IPS-18c (cell line): ENCODE data around the gene GADD45A.
"Not testable (repeated sequence)": the region's sequence is repeated elsewhere in the genome, so short reads cannot be mapped to it uniquely, and the experiment has no call there.

ENCODE experiments used
- H3K4me3 ChIP-seq: 2 replicates; pipeline ENCODE4 v1.7.0; 2013; ENCODE audit warnings: low read depth, mild to moderate bottlenecking, low read length, moderate library complexity; ENCODE audit not compliant: insufficient read depth
- H3K9me3 ChIP-seq: one replicate; pipeline ENCODE4 v1.6.1; 2013; ENCODE audit warnings: mild to moderate bottlenecking, low read length, moderate library complexity; ENCODE audit not compliant: control insufficient read depth, insufficient read depth

The GADD45A gene

DNA sequence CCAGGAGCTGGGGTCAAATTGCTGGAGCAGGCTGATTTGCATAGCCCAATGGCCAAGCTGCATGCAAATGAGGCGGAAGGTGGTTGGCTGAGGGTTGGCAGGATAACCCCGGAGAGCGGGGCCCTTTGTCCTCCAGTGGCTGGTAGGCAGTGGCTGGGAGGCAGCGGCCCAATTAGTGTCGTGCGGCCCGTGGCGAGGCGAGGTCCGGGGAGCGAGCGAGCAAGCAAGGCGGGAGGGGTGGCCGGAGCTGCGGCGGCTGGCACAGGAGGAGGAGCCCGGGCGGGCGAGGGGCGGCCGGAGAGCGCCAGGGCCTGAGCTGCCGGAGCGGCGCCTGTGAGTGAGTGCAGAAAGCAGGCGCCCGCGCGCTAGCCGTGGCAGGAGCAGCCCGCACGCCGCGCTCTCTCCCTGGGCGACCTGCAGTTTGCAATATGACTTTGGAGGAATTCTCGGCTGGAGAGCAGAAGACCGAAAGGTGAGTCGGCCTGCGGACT lies at the start of gene GADD45A:
Gene GADD45A, plus strand, starts transcription at position 135 of the 491 bp plus-strand sequence. Its CDS starts 294 bp downstream, at position 429.
- Histone ChIP-seq H3K9me3 (no peaks in the 10 kb centered on the region), H3K4me3 (peak within 1 kb of the TSS; percentile 94)

- Histone ChIP-seq H3K4me3 (no peak overlapping the region), H3K9me3 (no peaks in the 10 kb centered on the region)
These were observed 48.9 kb upstream of the GADD45A start for GRCh38 chr1:67636146-67636545.

DNA sequence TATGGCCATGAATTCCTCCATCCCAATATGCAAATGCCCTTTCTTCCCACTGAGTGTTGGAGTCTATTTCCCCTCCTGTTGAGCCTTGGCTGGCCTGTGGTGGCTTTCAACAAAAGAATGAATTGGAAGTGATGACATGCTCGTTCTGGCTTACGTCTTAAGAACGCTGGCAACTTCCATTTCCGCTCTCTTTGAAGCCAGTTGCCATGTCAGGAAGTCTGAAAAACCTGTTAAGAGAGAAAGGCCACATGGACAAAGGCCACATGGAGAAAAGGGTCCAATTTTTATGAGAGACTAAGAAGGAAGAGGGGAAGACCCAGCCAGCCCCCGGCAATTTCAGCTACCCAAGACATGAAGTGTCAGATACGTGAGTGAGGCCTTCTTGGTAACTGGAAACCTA lies 45.6 kb upstream of the GADD45A start:
- Histone ChIP-seq H3K4me3 (no peak overlapping the region), H3K9me3 (no peaks in the 10 kb centered on the region)

GRCh38 chr1:67642629-67643028 lies 42.4 kb upstream of the GADD45A start:
- H3K4me3 ChIP-seq: no peak overlapping the region
- H3K9me3 ChIP-seq: no peaks in the 10 kb centered on the region

GRCh38 chr1:67644566-67644965 lies 40.4 kb upstream of the GADD45A start:
- H3K4me3 ChIP-seq: no peak overlapping the region
- H3K9me3 ChIP-seq: no peaks in the 10 kb centered on the region

DNA sequence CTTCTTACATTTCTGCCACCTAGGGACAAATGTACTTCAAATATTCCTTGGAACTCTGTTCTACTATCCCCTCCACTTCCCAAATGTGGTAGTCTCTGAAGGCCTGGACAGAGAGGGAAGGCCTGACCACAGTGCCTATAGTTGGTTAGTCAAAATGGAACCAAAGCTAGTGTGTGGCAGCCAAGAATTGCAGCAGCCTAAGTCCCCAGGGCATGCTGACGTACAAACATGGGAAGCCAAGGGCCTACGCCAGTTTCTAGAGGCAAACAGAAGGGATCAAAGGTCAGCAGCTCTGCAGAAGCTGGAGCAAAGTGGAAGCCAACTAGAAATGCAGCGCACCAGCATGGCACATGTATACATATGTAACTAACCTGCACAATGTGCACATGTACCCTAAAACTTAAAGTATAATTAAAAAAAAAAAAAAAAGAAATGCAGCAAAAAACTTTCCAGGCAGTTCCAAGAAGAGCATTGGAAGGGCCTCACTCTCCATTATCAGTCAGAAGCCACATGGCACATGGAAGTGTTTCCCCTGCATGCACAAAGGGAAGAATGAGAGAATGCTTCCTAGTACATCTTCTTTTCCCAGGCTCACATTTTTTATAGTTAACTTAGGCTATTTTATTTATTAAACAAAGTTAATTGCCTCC lies 39.4 kb upstream of the GADD45A start:
- H3K4me3 ChIP-seq: no peak overlapping the region
- no peaks in the 10 kb centered on the region for H3K9me3 ChIP-seq

- H3K4me3 ChIP-seq: no peak overlapping the region
- H3K9me3 ChIP-seq: no peaks in the 10 kb centered on the region
These were observed 38.6 kb upstream of the GADD45A start for GRCh38 chr1:67646145-67647035.

DNA sequence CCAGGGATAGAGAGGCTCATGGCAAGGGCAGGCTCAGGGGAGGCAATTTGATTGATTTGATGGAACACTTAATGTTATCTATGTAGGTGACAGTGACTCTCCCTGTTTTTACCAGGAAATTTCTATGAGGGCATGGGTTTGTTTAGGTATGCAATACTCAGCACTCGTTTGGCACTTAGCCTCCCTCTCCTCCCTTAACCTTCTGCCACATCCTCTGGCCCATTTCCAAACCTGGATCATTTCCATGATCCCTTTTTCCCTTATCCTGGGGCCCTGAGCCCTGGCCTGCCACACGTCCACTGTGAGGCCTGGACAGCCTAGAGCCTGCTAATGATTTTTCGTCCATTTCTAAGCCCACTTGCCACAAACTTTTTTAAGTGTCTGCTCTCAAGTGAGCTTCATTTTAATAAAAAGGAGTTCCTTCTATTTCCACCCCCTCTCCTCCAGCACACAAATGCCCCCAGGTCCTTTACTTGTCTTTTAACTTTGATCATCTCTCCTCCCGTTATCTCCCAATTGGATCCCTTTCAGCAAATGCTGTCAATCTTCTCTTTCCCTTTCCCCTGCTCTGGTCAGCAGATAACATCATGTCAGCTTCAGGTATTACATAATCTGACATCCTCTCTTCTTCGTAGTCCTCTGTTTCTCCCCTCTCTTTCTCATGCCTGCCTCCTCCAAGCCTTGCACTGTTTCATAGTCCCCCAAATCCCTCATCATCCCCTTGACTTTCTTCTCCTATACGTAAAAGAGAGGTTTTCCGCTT lies 37.8 kb upstream of the GADD45A start:
- Histone ChIP-seq H3K9me3 (no peaks in the 10 kb centered on the region), H3K4me3 (no peak overlapping the region)

GRCh38 chr1:67647814-67648358 lies 37.1 kb upstream of the GADD45A start:
- Histone ChIP-seq H3K4me3 (no peak overlapping the region), H3K9me3 (no peaks in the 10 kb centered on the region)

DNA sequence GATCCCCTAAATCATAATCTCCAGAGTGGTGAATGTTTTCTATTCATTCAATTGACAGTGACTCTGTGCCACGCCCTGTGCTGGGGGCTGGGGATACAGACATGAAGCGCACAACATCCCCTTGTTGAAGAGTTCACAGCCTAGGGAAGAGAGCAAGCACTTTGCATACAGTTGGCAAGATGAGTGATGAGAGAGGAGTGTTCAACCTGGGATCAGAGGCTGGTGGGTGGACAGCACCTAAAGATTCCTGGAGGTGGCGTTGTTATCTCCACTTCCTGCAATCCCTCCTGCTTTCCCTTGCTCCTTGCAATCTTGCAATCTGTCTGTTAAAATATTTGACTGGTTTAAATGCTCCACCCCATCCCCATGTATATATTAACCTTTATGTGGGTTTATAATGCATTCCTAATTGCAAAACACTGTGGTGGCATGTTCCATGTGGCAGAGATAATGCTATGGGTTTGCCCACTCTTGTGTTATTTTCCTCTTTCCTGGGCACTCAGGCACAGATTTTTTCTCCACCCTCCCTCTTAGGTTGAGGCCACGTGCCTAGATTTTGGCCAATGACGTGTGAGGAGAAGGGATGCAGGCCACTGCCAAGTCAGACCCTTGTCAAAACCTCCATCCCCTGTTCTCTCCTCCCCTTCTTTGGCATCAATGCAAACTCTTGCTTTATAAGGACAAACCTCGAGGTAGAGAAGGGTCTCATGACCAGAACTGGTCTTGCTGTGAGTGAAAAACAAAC lies 36.2 kb upstream of the GADD45A start:
- H3K9me3 ChIP-seq: no peaks in the 10 kb centered on the region
- H3K4me3 ChIP-seq: no peak overlapping the region

GRCh38 chr1:67650061-67650460 lies 34.9 kb upstream of the GADD45A start:
- Histone ChIP-seq H3K4me3 (no peak overlapping the region), H3K9me3 (no peaks in the 10 kb centered on the region)

DNA sequence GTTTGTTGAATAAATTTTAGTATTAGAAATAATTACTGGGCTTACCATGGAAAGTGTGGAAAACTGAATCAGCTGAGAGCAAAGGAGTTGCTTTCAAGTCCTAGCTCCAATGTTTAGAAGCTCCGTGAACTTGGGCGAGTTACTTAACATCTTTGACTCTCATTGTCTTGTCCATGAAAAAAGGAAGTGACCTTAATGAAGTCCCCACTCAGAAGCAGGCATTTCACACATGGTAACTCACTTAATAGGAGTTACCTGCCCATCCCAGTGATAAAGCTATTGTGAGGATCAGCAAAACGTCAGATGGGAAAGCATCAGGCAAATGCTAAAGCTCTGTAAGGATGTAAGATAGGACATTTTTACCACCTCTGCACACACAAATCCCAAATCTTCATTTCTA lies 34.0 kb upstream of the GADD45A start:
- Histone ChIP-seq H3K4me3 (no peak overlapping the region), H3K9me3 (no peaks in the 10 kb centered on the region)

- Histone ChIP-seq H3K4me3 (no peak overlapping the region), H3K9me3 (no peaks in the 10 kb centered on the region)
These were observed 32.2 kb upstream of the GADD45A start for GRCh38 chr1:67652800-67653199.

DNA sequence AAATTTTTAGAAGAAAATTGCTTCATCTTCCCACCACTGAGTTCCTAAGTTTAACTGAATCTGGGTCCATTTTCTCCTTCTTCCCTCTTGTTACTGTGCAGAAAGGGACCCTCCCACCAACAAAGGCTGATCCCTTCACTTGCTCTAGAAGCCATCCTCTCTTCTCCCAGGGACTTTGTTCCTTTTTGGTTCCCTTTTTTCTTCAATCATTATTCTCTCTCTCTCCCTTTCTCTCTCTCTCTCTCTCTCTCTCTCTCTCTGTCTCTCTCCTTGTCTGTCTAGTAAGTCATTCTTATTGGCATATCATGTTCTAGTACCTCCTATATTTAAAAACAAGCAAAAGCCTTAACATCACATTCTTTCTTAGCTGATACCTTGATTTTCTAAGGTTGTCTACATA lies 31.7 kb upstream of the GADD45A start:
- H3K9me3 ChIP-seq: no peaks in the 10 kb centered on the region
- no peak overlapping the region for H3K4me3 ChIP-seq

GRCh38 chr1:67655581-67655980 lies 29.4 kb upstream of the GADD45A start:
- no peaks in the 10 kb centered on the region for H3K9me3 ChIP-seq
- no peak overlapping the region for H3K4me3 ChIP-seq

GRCh38 chr1:67657152-67657551 lies 27.8 kb upstream of the GADD45A start:
- not testable (repeated sequence) for H3K4me3 ChIP-seq, H3K9me3 ChIP-seq

DNA sequence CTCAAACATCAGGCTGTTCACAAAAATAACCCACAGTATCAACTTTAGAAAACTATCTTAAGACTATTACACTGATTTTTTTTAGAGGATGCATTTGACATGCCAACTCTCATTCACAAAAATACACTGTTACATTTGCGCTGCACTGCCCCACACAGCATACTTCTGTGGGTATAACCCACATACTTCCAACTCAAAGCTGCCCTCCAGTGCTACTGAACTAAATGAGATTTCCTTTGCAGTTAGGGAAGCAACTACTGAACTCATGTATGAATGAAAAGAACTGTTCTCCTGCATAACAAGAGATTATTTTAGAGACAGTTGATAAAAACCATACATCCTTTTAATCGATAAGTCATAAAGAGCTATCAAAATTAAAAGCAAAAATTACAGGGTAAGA lies 25.8 kb upstream of the GADD45A start:
- no peaks in the 10 kb centered on the region for H3K9me3 ChIP-seq
- H3K4me3 ChIP-seq: no peak overlapping the region
